Upper lobe of left lung (tissue), 4 donors: ENCODE results near the gene SAMD7.

ENCODE experiments used
- POLR2A ChIP-seq, 4 donors: fragments of 450-650 bp; IDR thresholded peaks; one replicate each; pipeline ENCODE4 v1.5.1; 2016 to 2017; ENCODE audit warnings: antibody characterized with exemption in 4 of 4, mild to moderate bottlenecking in 2 of 4
- POLR2AphosphoS5 ChIP-seq, 2 donors: sonication (generic); formaldehyde crosslinking; IDR thresholded peaks; one replicate each; pipeline ENCODE4 v1.5.1; 2017; ENCODE audit warnings: antibody characterized with exemption in 2 of 2
- TF ChIP-seq, protein P1 (sequence below), 6 experiments: fragments of 450-650 bp in 4 of 6; fragments of 200-600 bp in 2 of 6; sonication (generic) in 2 of 6; IDR thresholded peaks; one replicate each; pipeline ENCODE4 v1.5.1; 2016 to 2019; ENCODE audit warnings: antibody characterized with exemption in 6 of 6

DNA sequence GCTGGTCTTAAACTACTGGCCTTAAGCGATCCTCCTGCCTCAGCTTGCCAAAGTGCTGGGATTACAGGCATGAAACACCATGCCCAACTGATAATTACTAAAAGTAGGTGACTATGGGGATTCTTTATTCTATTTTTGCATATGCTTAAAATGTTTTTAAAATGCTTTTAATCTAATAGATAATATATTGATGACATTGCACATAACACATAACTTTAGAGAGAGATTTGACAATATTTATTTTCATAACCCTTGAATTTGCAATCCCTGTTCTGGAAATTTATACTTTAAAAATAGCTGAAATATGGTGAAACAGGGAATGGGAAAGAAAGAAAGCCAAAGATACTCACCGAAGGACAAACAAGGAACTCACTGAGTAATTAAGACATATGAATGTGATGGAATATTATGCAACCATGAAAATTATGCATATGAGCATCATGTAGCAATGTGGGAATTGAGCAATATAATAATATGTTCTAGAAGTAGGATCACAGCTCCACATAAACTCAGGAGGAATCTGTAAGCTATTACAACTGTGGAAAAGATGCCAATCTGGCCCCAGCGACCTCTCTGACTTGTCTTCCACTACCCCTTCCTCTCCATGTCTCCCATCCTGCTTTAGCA is 43.7 kb upstream of the SAMD7 start:
- TF ChIP-seq, protein P1, sequence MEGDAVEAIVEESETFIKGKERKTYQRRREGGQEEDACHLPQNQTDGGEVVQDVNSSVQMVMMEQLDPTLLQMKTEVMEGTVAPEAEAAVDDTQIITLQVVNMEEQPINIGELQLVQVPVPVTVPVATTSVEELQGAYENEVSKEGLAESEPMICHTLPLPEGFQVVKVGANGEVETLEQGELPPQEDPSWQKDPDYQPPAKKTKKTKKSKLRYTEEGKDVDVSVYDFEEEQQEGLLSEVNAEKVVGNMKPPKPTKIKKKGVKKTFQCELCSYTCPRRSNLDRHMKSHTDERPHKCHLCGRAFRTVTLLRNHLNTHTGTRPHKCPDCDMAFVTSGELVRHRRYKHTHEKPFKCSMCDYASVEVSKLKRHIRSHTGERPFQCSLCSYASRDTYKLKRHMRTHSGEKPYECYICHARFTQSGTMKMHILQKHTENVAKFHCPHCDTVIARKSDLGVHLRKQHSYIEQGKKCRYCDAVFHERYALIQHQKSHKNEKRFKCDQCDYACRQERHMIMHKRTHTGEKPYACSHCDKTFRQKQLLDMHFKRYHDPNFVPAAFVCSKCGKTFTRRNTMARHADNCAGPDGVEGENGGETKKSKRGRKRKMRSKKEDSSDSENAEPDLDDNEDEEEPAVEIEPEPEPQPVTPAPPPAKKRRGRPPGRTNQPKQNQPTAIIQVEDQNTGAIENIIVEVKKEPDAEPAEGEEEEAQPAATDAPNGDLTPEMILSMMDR (IDR thresholded peaks at IDR 0.05): no peak
- TF ChIP-seq POLR2AphosphoS5 (IDR thresholded peaks at IDR 0.05) (no peak), POLR2A (IDR thresholded peaks at IDR 0.05) (no peak)
